Stimulated activated CD4-positive, alpha-beta T cell treated with anti-CD3 and anti-CD28 coated beads, TNF-alpha, amount 100 ng/mL, for 4 hours (primary cell): ENCODE results near the gene PMVK.

Experiments used
- DNase-seq, 3 experiments: peaks; one replicate each; pipeline ENCODE4 v3.0.0-alpha.2; 2020; ENCODE audit warnings: low read depth in 3 of 3

PMVK gene

DNA sequence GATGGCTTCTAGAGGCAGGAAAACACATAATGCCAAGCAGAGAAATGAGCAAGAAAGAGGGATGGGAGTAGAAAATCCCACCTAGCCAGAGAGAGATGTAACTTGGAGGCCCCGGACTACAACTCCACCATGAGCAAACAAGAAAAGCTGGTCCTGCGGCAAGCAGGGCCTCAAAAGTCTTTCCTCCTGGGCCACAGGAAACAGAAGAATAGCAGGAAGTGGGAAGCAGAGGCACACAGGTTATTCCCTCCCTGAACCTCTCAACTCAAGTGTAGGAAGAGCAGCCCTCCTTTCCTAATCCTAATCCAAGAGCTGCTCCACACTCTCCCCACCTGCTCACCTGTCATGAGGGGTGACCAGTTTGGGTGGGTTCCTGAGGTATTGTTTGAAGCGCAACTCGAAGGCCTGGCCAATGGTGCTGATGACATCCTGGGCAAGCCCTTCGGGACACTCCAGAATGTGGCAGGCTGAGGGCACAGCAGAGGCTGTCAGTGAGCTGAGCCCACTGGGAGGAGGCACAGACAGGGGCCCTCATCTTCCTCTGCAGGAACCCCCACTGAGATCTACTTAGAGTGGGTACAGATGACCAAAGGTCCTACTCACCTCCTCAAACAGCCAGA is 30.9 kb upstream of the PMVK start:
- no peak for DNase-seq

DNA sequence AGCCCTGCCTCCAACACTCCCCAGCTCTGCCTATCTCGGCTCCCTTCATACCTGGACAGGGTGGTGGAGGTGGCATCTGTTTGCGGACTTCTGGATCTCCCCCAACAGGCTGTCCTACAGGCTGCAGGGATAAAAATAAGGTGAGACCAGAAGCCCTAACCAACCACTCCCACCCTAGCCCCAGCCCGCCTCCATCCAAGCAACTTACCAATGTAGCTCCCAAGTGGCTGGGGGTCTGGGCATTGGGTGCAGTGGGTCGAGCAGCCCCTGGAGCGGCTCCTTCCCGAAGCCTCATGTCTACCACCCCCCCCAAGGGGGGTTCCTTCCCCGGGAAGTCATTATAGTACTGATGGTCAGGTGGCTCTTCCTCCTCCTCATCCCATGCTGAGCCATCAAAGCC is 29.6 kb upstream of the PMVK start:
- no peak for DNase-seq

DNA sequence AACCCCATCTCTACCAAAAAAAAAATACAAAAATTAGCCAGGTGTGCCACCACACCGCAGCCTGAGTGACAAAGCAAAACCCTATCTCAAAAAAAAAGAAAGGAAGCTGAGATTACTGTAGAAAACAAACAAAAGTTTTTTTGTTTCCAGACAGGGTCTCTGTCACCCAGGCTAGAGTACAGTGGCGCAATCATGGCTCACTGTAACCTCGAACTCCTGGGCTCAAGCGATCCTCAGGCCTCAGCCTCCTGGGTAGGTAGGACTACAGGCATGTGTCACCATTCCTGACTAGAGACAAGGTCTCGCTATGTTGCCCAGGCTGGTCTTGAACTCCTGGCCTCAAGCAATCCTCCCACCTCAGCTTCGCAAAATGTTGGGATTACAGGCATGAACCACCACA is 27.8 kb upstream of the PMVK start:
- no peak for DNase-seq

DNA sequence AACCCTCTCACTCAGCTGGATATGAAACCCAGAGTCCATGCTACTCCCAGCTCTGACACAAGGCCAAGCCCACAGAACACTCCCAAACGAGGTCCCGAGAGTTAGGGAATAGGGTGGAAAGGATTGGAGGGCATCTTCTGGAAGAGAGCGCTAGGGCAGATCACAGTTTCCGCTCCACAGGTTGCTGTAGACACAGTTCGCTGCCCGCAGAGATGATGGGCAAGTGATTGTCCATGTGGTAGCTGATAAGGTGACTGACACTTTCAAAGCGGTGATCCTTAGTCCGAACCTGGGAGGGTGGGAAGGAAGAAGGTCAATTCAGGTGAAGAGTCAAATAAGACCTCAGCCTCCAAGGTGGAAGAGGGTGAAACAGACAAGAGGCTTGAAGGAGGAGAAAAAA is 27.1 kb upstream of the PMVK start:
- DNase-seq, result no peak

DNA sequence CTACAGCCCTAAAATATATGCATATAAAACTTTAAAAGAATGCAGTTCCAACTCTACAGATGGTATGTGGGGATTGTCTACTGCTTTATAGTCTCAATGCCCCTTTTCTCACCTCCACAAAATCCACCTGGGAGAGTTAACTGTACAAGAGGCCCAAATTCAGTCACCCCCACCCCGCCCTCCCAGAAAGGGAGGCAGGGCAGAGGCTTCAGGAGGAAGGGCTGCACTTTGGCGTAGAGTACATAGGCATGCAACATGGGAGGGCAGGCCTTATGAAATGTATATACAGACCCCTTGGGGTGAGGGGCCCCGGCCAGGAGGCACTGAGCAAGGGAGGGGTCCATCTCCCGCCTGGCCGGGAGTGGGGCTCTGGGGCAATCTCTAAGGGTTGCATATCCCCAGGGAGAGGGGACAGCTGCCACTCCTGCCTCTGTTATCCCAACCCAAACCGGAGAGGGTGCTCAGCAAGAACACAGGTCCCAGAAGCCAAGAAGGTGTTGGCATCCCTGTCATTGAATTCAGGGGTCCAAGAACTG is 26.3 kb upstream of the PMVK start:
- DNase-seq, result no peak

DNA sequence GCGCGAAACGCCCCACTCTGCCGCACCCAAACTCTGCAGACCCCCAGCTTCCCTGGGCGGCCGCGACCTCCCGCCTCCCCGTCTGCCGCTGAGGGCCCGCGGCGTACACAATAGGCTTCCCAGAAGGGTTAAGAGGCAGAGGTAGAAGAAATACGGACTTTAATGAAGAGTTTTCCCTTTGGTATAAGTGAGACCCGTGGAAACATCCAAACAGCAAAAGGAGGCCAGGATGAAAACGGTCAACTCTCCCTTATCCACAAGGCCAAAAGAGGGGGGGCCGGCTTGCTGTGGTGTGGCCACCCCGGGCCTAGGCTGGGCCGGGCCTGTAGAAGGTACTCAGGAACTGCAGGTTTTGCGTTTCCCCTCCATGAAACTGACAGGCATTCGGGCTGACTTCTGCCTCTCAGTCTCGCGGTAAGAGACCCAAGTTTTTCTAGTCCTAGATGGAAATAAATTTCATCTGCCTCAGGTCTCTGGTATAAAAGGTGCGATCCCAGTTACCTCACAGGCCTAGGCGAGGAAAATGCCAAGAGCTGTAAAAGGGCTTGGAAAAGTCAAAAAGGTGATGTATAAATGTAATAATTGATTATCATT is 25.7 kb upstream of the PMVK start:
- no peak for DNase-seq

DNA sequence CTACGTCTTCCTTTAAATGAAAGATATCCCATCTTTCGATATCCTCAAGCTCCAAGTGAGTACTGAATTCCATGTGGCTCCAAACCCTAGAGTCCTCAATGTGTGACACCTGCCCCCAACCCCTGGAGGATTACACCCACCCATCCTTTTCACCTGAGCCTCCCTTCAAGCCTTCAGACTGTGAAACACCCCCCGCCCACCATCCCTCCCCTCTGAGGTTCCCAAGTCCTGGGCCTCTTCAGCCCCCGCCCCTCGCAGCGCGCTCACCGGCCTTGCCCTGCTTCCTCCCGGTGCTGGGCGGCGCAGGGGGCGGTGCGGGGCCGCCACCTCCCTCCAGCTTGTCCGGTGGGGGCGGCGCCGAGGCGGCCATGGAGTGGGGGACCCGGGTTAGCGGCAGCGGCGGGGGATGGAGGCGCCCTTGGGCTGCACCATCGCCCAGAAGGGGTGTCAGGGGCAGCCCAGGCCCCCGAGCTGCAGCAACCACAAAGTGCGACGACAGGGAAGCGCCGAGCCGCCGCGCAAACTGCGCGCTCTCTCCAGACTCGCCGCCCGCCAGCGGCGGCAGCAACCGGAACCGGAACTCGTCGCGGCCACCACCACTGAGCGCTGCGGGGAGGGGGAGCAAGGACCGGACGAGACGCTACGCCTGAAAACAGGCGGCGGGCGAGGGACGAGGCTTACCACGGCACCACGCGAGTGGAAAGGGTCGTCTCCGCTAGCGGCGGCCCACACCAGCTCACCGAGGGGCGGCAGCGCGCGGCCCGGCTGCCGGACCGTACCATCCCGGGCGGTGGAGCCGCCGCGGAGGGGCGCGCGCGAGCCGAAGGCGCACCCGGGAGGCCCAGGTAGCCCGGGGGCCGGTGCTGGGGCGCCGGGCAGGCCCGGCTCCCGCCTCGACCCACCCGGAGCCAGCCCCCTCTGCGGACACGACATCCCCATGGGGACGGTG is 25.0 kb upstream of the PMVK start, which contains the start of gene PYGO2:
TSS of gene PYGO2 (minus strand) at position 576 of the 949 bp plus-strand sequence. CDS start at position 370, 206 bp downstream.
- DNase-seq, result peak; percentile 61 to 78 (median 67)

DNA sequence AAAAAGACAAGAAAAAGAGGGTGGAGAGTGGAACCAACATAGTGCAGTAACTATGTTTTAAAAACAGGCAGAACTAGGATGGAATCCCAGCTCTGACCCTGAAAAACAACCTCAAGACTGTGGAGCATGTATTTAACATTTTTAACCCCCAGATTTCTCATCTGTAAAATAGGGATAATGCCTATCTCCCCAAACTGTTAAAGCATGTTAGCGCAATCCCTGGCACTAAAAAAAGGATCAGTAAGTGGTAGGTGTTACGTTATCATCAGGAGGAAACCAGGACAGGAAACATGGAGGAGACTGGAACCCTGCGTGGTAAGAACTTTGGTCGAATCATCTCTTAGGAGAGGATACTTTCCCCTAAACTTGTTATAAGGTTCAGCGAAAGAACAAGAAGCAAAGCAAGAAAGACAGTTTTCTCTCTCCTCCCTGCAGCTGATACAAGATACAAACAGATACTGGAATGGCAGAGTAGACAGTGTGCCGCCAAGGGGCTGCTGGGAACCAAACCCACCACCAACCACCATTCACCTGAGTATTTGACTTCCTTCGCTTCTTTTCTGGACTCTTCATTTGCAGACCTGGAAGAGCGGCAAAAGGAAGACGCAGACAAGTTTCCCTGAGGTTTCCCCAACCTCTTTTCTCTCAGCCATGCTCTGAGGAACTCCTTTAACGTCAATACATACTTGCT is 24.1 kb upstream of the PMVK start:
- DNase-seq, result no peak

DNA sequence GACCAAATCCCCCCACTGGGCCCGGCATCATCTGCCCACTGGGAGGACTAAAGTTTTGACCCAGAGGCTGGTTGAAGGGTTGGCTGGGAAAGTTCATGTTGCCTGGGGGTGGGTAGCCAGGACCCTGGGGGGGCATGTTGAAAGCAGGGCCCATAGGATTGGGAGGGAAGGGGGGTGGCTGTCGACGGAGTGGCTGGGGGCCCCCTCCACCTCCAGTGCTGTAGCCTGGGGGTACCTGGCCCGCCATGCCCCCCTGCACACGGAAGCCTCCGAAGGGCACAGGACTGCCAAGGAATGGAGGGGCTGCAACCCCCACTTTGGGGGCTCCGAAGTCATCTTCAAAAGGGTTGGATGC is 22.9 kb upstream of the PMVK start:
- no peak for DNase-seq

DNA sequence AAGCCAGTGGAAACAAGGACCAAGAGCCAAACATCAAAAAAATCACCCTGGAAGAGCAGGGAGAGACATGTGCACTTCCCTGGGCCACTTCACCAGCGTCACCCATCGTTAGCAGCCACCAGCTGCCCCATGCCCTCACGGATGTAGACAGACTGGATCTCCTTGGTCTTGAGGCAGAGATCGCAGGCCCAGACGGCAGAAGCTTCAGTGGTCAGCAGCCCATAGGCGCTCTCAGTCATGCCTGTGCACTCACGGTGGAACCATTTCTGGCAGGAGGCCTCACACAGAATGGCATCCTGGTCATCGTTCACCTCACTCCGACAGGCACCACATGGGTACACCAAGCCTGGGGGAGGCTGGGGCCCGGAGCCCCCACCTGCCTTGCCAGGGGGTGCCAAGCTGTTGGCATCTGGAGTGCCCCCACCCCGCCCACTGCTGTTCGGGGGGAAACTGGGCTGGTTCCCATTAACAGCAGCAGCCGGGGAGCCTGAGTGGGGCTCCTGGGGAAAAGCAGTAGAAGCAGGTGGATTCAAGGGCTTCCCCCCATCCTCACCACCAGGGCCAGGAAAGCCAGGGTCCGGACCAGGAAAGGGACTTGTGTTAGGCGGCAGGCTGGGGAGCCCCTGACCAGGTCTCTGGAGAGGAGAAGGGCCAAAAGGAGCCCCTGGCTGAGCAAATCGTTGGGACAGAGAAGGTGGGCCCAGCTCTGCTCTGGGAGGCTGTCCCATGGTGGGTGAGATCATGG is 22.3 kb upstream of the PMVK start:
- no peak for DNase-seq

DNA sequence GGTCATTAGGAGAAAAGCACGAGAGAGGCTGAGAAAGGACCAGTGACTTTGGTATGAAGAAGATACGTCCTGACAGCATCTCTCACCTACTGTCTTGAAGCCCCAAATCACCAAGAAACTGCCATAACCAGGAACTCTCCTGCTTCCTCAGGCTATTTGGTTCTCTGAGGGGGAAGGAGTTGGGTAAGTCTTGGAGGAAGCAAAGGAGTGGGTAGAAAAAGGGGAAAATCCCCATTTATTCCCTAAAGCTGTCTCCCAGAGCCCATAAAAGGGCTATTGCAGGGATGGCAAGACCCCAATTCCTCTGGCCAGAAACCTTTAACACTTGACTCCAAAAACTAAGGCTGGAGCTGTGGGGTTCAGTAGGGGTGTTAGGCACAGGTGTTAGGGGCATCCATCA is 21.5 kb upstream of the PMVK start:
- no peak for DNase-seq

DNA sequence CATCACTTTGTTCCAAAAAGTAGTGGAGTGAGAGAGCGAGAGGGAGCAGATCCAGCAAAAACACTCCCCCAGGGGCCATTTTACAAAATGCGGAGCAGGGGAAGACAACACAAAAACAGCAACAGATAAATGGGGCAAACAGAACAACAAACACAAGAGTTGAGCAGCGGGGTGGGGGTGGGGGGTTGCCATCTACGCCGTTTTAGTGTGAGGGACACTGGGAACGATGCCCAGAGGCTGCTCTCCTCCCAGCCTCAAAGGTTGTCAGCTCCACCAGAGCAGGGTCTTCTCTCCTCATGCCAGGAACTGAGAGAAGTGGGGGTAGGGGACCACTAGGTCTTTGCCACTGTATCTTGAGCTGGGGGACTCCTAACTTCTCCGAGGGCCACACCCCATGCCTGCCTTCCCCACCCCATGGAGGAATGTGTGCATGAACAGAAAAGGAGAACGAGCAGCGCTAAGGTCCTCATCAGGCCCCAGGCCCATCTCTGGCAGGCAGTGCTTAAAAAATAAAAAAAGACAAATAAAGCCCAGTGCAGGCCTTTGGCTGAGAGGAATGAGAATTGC is 20.7 kb upstream of the PMVK start:
- DNase-seq, result no peak

DNA sequence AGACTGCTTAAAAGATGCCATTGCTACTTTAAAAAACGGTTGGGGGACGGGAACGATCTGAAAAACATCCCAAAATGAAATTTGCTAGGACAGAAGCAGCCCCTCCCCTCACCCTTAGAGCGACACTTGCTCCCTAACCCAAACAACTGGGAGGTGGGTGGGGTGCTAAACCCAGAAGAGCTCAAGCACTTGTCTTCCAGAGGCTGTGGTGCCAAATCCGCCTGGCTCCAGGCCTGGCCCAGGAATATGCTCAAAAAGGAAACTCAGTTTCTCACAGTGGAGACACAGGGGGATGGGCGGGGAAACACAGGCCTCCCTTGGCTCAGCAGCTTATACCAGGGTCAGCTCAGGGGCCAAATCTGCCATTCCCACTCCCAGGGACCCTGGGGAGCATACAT is 20.0 kb upstream of the PMVK start:
- DNase-seq, result no peak

DNA sequence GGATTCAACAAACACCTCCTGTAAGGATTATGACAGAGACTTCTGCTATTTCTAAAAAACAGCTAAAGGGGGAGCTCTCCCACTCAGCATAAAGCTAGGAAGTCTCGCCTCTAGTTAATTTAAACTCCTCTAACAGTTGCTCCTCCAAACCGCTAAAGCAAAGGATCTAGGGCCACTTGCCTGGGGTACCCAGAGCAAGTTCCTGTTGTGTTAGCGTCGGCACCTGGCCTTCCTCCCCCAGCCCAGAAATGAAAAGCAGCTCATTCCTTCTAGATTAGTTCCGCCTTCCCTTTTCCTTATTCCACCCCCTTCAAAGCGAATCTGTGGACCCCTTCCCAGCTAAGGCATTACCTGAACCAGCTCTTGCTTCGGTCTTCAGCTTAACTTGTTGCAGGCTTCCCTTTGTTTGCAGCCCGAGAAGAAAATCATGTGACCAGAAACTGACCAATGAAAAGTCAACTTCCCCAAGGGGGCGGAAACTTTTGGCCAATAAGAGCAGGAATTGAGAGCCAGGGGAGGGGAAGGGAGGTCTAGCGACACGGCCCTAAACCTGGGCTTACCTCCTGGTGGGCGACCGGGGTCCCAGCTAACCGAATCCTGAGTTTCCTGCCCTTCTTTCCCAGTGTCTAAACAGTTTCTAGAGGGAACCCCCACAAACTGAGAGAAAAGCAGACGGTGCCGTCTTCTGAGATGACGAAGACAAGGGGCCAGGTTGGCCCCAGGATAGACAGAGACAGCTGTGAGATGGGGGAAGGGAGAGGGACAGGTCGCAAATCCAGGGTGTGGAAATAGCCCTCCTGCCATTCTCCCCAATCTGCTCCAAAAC is 19.4 kb upstream of the PMVK start, which contains the start of gene PBXIP1:
TSS of gene PBXIP1 (minus strand) at position 382 of the 826 bp plus-strand sequence. CDS start 2,378 bp downstream, outside the sequence.
- DNase-seq, result peak in 2 of 3 experiments; percentile 66 to 71

DNA sequence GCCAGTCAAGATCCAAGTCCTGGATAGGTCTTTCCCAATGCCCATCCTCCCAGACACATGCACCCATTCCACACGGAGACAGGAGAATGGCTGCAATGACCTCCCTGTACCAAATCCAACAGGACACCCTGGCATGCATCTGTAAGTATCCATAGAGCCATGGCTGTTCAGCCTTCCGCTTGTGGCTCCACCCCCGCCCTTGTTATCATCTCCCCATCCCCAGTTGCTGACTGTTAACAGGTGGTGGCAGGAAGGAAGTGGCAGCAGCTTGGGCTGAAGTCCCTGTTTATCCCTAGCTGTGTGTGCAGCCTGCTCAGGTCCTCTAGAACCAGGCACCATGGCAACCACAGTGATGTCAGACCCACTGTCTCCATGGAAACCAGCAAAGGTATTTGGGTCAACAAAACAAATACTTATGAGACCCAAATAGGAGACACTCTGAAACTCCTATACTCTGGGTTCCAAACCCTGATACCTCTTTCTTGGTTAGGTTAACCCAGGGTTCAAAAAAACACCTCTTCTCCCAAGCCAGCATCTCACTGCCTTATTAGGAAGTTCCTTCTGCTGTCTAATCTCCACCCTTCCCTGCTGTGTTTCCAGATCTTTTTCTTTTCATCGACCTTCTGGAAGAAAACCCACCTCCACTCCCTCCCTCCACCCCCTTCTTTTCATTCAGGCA is 18.7 kb upstream of the PMVK start:
- peak in 2 of 3 experiments; percentile 58 to 71 for DNase-seq

DNA sequence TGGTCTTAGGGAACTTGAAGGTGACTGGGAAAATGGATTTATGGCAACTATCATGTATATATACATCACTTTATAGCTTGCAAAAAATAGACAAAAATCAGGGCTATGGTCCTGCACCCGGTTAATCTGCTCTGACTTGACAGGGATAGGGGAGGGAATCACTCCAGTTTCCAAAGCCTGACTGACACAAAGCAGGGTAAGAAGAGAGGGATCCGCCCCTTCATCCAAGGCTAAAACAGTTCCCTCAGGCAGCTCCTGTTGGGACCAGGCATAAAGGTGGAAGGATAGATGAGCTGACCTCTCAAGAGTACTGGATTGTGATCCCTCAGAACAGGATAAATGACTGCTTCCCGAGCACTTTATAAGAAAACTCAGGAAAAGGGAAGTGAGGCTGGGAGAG is 18.0 kb upstream of the PMVK start:
- DNase-seq, result no peak

DNA sequence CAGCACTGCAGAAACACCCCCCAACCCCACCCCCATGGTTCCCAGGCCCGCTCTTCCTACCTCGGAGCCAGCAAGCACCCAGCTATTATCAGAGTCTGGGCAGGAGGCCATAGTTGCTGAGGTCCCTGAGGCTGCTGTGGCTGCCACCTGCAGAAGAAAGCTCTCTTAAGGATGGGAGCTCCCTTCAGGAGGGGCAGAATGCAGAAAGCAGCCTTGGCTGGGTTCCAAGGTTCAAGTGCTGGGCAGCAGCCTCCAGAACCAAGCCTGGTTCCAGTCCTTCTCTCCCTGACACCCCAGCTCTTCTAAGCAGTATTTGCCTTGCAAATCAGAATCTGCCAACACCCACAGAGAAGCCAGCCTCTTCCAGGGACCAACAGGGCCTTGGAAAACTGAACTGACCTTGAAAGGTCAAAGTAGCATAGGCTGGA is 17.1 kb upstream of the PMVK start:
- DNase-seq, result no peak

DNA sequence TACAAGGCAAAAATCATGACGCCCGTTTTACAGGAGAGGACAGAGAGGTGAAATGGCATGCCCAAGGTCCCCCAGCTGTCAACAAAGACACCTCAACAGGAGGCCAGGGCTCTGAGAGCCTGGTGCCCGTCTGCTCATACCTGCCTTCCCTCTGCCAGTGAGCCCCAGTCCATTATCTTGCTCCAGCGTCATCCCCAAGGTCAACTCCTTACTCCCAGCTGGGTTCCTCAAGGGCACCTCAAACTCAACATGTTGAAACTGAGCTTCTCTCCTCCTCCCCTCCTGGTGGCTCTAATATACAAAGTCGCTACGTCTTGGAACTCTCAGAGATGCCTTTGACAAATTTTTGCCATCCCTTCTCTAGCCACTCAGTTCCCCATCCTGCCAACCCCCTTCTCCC is 16.1 kb upstream of the PMVK start:
- no peak for DNase-seq
